GM21737 (cell line): Measurements from ENCODE around the gene TENT5A.
A peak's percentile ranks its signal among the peaks of the same experiment; 100 is the strongest.

Source experiments
- ATAC-seq: cut with Tn5 transposase; IDR thresholded peaks from one replicate; pipeline ENCODE4 v1.9.1; 2021; ENCODE audit warnings: mild to moderate bottlenecking, moderate library complexity; ENCODE audit not compliant: unreplicated experiment

The TENT5A gene

DNA sequence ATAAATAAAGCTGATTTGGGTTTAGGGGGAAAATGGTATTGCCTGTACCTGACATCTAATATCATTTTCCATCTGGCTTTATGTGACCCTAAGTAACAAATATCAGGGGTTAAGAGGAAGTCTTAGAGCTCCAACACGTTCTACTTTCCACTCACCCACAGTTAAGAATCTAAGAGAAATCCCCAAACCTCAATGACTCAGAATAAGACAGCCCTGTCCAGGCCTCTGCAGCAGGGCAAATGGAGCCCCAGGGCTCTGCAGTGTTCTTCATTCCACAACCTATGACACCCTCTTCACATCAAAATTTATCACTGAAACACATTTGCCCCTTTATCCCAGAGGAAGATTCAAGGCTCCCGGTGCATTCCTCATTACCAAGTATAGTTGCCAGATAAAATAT is 20.3 kb upstream of the TENT5A start:
- peak; percentile 97 for ATAC-seq

- no peak for ATAC-seq
Observed at GRCh38 chr6:81771097-81771496, 18.6 kb upstream of the TENT5A start.

- no peak for ATAC-seq
Observed at GRCh38 chr6:81770381-81770780, 17.9 kb upstream of the TENT5A start.

GRCh38 chr6:81769824-81770223 is 17.3 kb upstream of the TENT5A start:
- ATAC-seq: no peak

GRCh38 chr6:81768150-81768942 is 15.9 kb upstream of the TENT5A start:
- ATAC-seq: no peak

DNA sequence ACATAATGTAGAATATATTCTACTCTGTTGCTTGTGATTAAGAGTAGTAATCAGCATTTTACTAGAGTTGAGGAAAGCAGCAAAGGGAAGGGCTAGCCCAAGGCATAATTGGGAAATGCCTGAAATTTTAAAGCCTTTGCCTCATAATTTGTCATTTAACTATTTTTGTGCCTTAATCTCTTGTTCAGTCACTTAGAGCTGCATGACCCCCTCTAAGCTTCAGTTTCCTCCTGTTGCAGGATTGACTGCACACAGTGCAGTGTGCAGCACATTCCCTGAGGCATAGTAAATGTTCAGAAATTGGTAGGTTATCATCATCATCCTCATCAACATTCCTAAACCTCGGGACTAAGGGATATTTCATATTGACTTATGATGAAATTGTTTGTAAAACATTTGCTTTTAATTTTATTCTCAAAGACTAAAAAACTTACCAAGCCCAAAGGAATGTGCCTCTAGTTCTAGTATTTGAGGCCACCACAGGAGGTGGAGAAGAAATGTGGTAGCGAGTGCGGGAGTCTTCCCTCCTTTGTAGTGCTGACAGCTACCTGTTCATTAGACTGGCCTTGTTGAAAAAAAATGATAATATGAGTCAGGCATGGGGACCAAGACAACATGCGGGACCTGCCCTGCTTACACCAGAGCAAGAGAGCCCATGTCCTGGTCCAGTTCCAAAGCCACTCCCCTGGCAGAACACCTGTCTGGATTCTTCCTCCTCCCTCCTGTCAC is 14.8 kb upstream of the TENT5A start:
- ATAC-seq: no peak

DNA sequence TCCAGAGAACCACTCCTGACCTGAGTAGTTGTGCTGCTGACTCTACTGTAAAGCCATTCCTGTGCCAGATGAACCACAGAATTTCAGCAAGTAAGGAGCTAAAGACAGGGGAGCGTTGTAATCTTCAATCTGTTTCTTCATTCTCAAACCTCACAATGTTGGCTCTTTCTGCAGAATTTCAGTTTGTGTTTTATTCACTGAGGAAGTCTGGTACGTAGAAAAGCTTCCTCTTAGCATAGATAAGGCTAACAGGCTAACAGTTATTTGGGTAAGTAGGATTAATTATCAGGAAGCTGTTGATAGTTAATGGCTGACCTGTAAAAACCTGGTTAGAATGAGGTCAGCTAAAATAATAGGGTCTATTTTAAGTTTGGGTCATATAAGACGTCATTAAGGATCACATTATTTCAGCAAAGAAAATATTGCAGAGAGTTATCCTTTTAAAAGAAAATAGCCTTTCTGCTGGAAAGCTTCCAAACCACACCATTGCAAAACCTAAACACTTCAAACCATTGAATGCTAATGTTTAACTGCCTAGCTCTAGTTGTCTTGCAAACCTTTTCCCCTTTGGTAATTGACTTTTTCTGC is 14.1 kb upstream of the TENT5A start:
- peak; percentile 72 for ATAC-seq

DNA sequence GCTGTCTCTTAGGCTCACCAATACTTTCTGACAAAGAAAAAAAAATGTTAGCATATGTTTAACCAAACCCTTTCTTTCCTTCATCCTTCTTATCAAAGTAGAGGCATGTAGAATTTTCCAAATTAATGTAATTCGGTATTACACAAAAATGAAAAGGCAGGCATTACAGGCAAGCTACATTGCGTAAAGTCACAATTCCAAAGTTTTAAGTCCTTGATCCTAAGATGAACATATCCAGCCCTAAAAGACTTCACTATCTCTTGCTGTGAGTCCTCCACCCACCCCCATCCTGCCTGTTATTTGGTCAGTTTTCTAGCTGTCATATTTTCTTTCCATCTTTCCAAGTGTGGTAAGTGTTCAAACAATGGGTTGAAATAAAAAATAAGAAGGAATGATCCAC is 12.1 kb upstream of the TENT5A start:
- ATAC-seq: no peak

GRCh38 chr6:81763968-81764367 is 11.5 kb upstream of the TENT5A start:
- no peak for ATAC-seq

GRCh38 chr6:81763051-81763450 is 10.6 kb upstream of the TENT5A start:
- no peak for ATAC-seq

- ATAC-seq: no peak
Observed at GRCh38 chr6:81762606-81763005, 10.1 kb upstream of the TENT5A start.

DNA sequence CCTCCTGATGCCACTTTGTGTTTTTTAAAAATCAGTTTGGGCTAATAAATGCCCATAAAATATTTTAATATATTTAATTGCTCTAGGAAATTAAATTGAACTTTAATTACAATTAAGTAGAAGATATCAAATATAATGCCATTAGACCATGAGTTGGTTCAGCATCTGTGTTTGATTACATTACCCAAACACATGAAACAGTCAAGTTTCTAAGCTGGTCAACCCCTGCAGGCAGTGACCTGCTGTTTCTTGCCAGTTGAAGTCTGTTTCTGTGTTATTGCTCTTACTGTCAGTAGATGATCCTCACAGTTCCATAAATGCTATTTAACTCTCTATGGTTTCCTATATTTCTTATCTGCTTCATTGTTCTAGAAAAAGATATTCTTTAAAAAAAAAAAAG is 9.7 kb upstream of the TENT5A start:
- no peak for ATAC-seq

DNA sequence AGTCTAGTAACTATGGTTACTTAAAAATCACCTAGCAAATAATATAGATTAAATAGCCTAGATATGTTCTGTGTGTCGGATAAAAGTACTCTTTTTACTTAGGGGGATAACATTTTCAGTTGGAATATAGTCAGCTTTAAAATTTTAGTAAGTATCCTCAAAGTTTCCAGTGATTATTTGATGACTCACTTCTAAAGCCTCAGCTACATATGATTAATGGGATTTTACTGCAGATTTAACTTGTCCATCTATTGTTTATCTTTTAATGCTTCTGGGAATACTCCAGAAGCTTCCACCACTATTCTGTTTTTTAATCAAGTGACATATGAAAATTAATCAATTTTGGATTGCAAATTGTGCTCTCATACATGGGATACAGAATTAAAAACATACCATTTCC is 8.7 kb upstream of the TENT5A start:
- no peak for ATAC-seq

DNA sequence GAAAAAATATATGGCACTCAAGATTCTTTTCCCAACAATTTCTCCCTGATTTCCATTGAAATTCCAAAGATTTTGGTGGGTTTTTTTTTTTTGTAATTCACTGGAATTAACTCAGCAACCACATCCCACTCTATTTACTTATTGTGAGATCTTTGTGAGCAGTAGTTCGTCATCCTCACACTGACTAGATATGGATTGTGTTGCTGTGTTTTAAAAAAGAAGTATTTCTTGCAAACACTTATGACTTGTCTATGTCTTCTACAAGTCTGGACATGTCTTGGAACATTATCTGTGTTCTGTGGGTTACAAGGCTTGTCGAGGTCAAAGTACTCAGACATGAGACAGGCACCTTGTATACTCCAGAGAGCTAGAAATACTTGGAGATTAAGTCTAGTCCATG is 7.3 kb upstream of the TENT5A start:
- no peak for ATAC-seq

- no peak for ATAC-seq
Observed at GRCh38 chr6:81758221-81758620, 5.7 kb upstream of the TENT5A start.

DNA sequence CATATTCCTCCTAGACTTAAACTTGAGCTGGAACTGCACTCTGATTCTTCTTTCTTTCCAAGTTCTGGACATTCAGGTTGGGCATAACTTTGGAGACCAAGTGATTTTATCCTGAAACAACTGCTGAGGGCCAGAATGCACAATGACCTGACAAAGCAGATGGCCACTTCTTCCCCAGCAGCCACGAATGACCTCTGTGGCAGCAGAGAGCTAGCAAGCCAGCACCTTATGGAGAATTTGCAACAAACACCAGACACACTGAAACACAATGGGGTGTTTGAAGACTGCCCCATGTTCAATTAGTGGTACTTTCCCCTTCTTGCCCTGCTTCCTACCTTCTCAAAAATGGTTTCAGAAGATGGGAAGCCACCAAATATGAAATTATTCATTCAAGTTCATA is 4.2 kb upstream of the TENT5A start:
- ATAC-seq: no peak

- ATAC-seq: no peak
Observed at GRCh38 chr6:81755551-81755950, 3.1 kb upstream of the TENT5A start.

GRCh38 chr6:81754906-81755305 is 2.4 kb upstream of the TENT5A start:
- no peak for ATAC-seq

- peak; percentile 42 for ATAC-seq
Observed at GRCh38 chr6:81753711-81754577, 1.5 kb upstream of the TENT5A start.

DNA sequence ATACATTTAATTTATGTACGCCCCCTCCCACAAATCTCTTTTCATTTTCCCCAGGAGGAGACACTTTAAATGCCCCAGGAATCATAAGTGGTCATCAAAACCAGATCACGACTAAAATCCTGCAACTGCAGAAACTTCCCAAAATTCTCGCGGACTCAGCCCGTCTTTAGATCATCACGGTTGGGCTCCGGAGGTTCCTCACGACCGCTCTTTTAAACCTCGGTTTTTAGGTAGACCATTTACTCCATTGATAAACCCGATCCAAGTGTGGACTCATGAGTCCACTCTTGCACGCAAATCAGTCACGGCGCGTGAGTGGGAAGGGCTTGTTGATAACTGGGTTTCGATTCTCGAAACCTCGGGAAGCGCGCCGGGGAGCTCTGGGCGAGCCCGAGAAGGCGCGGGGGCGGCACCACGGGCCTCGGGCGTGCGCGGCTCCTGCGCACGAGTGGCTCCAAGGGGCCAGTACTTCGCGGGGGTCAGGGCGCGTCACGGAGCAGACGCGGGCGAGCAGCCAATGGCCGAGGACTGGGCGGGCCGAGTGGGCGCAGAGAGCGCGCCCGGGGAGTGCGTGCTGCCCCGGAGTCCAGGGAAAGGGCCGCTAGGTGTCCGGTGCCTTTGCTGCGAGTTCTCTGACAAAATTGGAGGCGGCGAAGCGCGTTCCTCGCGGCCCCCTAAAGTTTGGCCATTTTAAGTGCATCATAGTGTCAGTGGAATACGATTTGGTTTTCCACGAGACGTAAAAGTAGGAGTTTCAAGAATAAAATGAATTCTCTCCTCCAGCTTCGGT is 635 bp upstream of the TENT5A start:
- ATAC-seq: peak; percentile 46
